Fibroblast of lung (primary cell): ENCODE results near the gene RANBP9. TPM values are rescaled to one million over a fixed set of nuclear protein-coding genes. Genes with fewer than 3 reads are reported as not detected.

Experiments
- DNase-seq, 2 donors: peaks; one replicate each; pipeline versions ENCODE4 v3.0.0 to v3.0.0-alpha.2; 2010; ENCODE audit warnings: low read depth in 2 of 2
- H2AFZ ChIP-seq: 2 replicates; pipeline ENCODE4 v1.5.1; 2012; ENCODE audit warnings: low read length, control low read depth, inconsistent platforms
- H3K27ac ChIP-seq: 2 replicates; pipeline ENCODE4 v1.5.1; 2011; ENCODE audit warnings: low read length, control low read depth; ENCODE audit not compliant: insufficient read depth
- H3K27me3 ChIP-seq: 2 replicates; pipeline ENCODE4 v1.5.1; 2011; ENCODE audit warnings: mild to moderate bottlenecking, low read length; ENCODE audit not compliant: control insufficient read depth, insufficient read depth
- H3K36me3 ChIP-seq: 2 replicates; pipeline ENCODE4 v1.5.1; 2011; ENCODE audit warnings: low read length; ENCODE audit not compliant: control insufficient read depth, insufficient read depth
- H3K4me1 ChIP-seq: 2 replicates; pipeline ENCODE4 v1.5.1; 2011; ENCODE audit warnings: low read length; ENCODE audit not compliant: control insufficient read depth, insufficient read depth; ENCODE audit errors: extremely low read depth
- H3K4me2 ChIP-seq: 2 replicates; pipeline ENCODE4 v1.5.1; 2011; ENCODE audit warnings: low read length, control low read depth; ENCODE audit not compliant: insufficient read depth; ENCODE audit errors: extremely low read depth
- H3K4me3 ChIP-seq, 4 experiments: fragments of 200-600 bp in 1 of 4; sonication (generic) in 1 of 4; replicated peaks in 1 of 4; 2 replicates each; pipeline ENCODE4 v1.5.1; 2011 to 2016; ENCODE audit warnings: low read length in 4 of 4, low read depth in 3 of 4, mild to moderate bottlenecking in 3 of 4, control low read depth in 2 of 4, inconsistent platforms in 1 of 4, mixed read lengths in 1 of 4; ENCODE audit not compliant: insufficient read depth in 1 of 4; ENCODE audit errors: control extremely low read depth in 1 of 4
- H3K79me2 ChIP-seq: 2 replicates; pipeline ENCODE4 v1.5.1; 2012; ENCODE audit warnings: mild to moderate bottlenecking, low read length, inconsistent platforms; ENCODE audit not compliant: control insufficient read depth, insufficient read depth
- H3K9ac ChIP-seq: 2 replicates; pipeline ENCODE4 v1.5.1; 2011; ENCODE audit warnings: mild to moderate bottlenecking, low read length, control low read depth; ENCODE audit not compliant: insufficient read depth
- H3K9me3 ChIP-seq: 2 replicates; pipeline ENCODE4 v1.5.1; 2012; ENCODE audit warnings: low read depth, low read length; ENCODE audit not compliant: control insufficient read depth, insufficient read depth
- H4K20me1 ChIP-seq: 2 replicates; pipeline ENCODE4 v1.5.1; 2011; ENCODE audit warnings: low read length; ENCODE audit not compliant: control insufficient read depth, insufficient read depth; ENCODE audit errors: extremely low read depth
- CTCF ChIP-seq, 2 donors: IDR thresholded peaks in 1 of 2; conservative IDR thresholded peaks in 1 of 2; 1 replicate in 1 of 2; 2 replicates in 1 of 2; pipeline ENCODE4 v1.5.1; 2011 to 2012; ENCODE audit warnings: low read length in 2 of 2, control low read depth in 1 of 2, inconsistent platforms in 1 of 2, low read depth in 1 of 2, mild to moderate bottlenecking in 1 of 2
- EZH2 ChIP-seq: IDR thresholded peaks from 2 replicates; pipeline ENCODE4 v1.5.1; 2012; ENCODE audit warnings: low read length, control low read depth, mild to moderate bottlenecking; ENCODE audit errors: missing control alignments
- polyA plus RNA-seq, 2 donors: library from polyadenylated mRNA; depleted of rRNA in 1 of 2; stranded (reverse) in 1 of 2; unstranded in 1 of 2; fragments of >200 nt; gene quantifications; 2 replicates each; pipeline ENCODE4 v1.2.1, GENCODE V29; 2011 to 2012; ENCODE audit warnings: missing spikeins in 1 of 2
- total RNA-seq: library from RNA; depleted of rRNA; stranded (reverse); fragments of >200 nt; gene quantifications from 2 replicates; pipeline ENCODE4 v1.2.1, GENCODE V29; 2014

Gene RANBP9
- total and polyA plus RNA-seq, 2 donors (not counting 1 experiment from before 2014, with no cell fraction given), result 46.7 to 48.7 TPM

DNA sequence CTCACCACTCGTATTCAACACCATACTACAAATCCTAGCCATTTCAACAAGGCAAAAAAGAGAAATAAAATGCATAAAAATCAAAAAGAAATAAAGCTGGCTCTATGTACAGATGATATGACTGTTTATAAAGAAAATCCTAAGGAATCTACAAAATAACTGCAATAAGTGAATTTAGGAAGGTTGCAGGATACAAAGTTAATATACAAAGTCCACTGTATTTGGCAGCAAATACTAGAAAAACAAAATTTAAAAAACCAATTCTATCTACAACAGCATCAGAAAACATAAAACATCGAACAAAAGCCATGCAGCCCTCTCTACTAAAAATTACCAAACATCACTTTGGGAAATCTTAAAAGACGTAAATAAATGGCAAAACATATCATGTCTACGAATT, 47.6 kb downstream of the RANBP9 start:
- Histone ChIP-seq H3K9me3 (no peaks in the 10 kb centered on the region), H4K20me1 (peaks cover 2% of the 10 kb centered on the region)
- TF ChIP-seq EZH2, result no peak
- no peak for TF ChIP-seq CTCF (conservative IDR thresholded peaks at IDR 0.05 in 1 of 2, IDR thresholded peaks at IDR 0.05 in 1 of 2; ENCODE audit: low read depth in 1 of 2, low read length in 2 of 2)

DNA sequence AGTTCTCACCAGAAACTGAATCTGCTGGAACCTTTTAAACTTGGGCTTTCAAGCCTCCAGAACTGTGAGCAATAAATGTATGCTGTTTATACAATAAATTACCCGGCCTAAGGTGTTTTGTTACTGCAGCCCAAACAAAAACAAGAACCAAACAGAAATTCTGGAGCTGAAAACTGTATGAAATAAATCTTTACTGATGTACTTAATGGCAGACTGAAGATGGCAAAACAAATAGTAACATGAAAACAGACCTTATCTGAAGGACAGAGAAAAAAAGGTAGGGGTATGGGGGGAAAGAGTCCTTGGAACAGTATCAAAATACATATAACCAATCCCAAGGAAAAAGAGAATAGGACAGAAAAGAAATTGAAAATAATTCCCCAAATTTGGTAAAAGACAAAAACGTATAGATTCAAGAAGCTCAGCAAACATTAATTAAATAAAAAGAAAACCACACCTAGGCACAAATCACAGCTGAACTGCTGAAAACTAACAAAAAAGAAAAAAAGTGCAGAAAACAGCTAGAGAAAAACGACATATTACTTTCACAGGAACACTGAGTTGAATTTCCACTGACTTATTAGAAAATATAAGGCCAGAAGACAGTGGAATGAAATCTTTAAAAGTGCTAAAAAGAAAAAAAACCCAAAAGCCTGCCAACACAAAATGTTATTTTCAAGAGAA, 48.8 kb downstream of the RANBP9 start:
- Histone ChIP-seq H3K36me3 (no peaks in the 10 kb centered on the region), H4K20me1 (peaks cover 2% of the 10 kb centered on the region), H3K4me3 (no peak overlapping the region)

More for the DNA sequence above, 47.6 kb downstream of the RANBP9 start:
- Histone ChIP-seq H3K27me3 (no peaks in the 10 kb centered on the region), H3K36me3 (no peaks in the 10 kb centered on the region), H3K9ac (no peak overlapping the region), H3K27ac (no peak overlapping the region), H3K4me3 (no peak overlapping the region), H2AFZ (no peak overlapping the region), H3K4me2 (no peak overlapping the region), H3K79me2 (peaks cover 77% of the 10 kb centered on the region), H3K4me1 (peaks cover 2% of the 10 kb centered on the region)
- DNase-seq, result no peak

GRCh38 chr6:13661647-13662046, 50.0 kb downstream of the RANBP9 start:
- H3K4me3 ChIP-seq, result no peak overlapping the region
- peaks cover 2% of the 10 kb centered on the region for H4K20me1 ChIP-seq
- no peak overlapping the region for H3K4me2 ChIP-seq
- peaks cover 64% of the 10 kb centered on the region for H3K79me2 ChIP-seq
- no peak overlapping the region for H2AFZ ChIP-seq
- no peaks in the 10 kb centered on the region for H3K27me3 ChIP-seq
- no peak overlapping the region for H3K9ac ChIP-seq
- H3K9me3 ChIP-seq, result no peaks in the 10 kb centered on the region
- H3K36me3 ChIP-seq, result no peaks in the 10 kb centered on the region
- DNase-seq, result no peak
- no peak overlapping the region for H3K27ac ChIP-seq
- H3K4me1 ChIP-seq, result peaks cover 2% of the 10 kb centered on the region
- TF ChIP-seq CTCF (conservative IDR thresholded peaks at IDR 0.05 in 1 of 2, IDR thresholded peaks at IDR 0.05 in 1 of 2; ENCODE audit: low read depth in 1 of 2, low read length in 2 of 2), result no peak
- no peak for TF ChIP-seq EZH2

More for the DNA sequence above, 48.8 kb downstream of the RANBP9 start:
- H2AFZ ChIP-seq, result no peak overlapping the region
- H3K9ac ChIP-seq, result no peak overlapping the region
- TF ChIP-seq EZH2 (no peak), CTCF (conservative IDR thresholded peaks at IDR 0.05 in 1 of 2, IDR thresholded peaks at IDR 0.05 in 1 of 2; ENCODE audit: low read depth in 1 of 2, low read length in 2 of 2) (no peak)
- DNase-seq, result no peak
- H3K9me3 ChIP-seq, result no peaks in the 10 kb centered on the region
- H3K79me2 ChIP-seq, result peaks cover 74% of the 10 kb centered on the region
- peaks cover 2% of the 10 kb centered on the region for H3K4me1 ChIP-seq
- H3K4me2 ChIP-seq, result no peak overlapping the region
- no peaks in the 10 kb centered on the region for H3K27me3 ChIP-seq
- H3K27ac ChIP-seq, result no peak overlapping the region
